ENCODE data around the gene METTL8. TPM values are rescaled to one million over a fixed set of nuclear protein-coding genes. Genes with fewer than 3 reads are reported as not detected.

The METTL8 gene, protein sequence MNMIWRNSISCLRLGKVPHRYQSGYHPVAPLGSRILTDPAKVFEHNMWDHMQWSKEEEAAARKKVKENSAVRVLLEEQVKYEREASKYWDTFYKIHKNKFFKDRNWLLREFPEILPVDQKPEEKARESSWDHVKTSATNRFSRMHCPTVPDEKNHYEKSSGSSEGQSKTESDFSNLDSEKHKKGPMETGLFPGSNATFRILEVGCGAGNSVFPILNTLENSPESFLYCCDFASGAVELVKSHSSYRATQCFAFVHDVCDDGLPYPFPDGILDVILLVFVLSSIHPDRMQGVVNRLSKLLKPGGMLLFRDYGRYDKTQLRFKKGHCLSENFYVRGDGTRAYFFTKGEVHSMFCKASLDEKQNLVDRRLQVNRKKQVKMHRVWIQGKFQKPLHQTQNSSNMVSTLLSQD
- total RNA-seq: 6.9 and 13.5 TPM in 2 replicates

GRCh38 chr2:171433763-171434012 is at the start of gene METTL8:
TSS of gene METTL8 (minus strand) at chr2:171433990. CDS start at chr2:171392185, 41,805 bp downstream.

GRCh38 chr2:171434013-171434989 is 511 bp upstream of the METTL8 start, which contains the start of gene DCAF17:
TSS of gene DCAF17 (plus strand) at chr2:171434226. CDS start at chr2:171434578, 352 bp downstream.

Other genes starting within 250 kb of the METTL8 start
- 7.9 and 17.6 TPM in 2 replicates for gene DCAF17, start 236 bp upstream of the METTL8 start, total RNA-seq
- gene CYBRD1, start 88.5 kb upstream of the METTL8 start, total RNA-seq: 309 and 338 TPM in 2 replicates

Measured in pericardium fibroblast (primary cell).